NB4 (cell line): ENCODE measurements around the gene ULK1.

Experiments used
- MYC ChIP-seq: IDR thresholded peaks from 2 replicates; pipeline ENCODE4 v1.6.1; 2011; ENCODE audit warnings: low read depth, low read length
- POLR2A ChIP-seq: IDR thresholded peaks from 2 replicates; pipeline ENCODE4 v1.6.1; 2011; ENCODE audit warnings: mild to moderate bottlenecking; ENCODE audit not compliant: insufficient read length; ENCODE audit errors: extremely low read depth
- TF ChIP-seq, protein P1 (sequence below): IDR thresholded peaks from one replicate; pipeline ENCODE4 v1.5.1; 2012; ENCODE audit warnings: low read depth, low read length

DNA sequence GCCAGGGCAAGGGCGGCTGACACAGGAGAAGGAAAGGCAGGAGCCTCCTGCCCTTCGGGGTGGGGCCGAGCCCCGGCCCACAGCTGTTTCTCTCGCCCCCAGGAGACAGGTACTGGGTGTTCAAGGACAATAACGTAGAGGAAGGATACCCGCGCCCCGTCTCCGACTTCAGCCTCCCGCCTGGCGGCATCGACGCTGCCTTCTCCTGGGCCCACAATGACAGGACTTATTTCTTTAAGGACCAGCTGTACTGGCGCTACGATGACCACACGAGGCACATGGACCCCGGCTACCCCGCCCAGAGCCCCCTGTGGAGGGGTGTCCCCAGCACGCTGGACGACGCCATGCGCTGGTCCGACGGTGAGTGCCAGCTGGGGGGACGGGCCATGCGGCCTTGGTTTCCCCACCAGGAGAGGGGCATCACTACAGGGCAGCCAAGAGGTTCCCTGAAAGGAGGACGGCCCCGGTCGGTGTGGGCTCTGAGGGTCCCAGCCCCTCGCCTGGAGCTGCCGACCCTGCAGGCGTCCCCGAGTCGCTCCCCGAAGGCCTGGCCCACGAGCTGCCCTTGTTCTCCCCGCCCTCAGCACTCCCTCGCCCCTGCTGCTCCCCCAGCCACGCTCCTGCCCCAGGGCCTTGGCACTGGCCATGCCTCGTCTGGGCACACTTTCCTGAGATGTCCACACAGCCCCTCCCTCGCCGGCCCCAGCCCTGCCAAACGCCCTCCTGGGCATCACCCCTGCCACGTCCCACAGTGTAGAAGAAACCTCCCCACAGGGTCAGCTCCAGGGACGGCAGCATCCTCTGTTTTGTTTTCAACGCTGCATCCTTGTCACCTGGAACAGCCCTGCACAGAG, 44.5 kb upstream of the ULK1 start:
- no peak for TF ChIP-seq POLR2A
- TF ChIP-seq, protein P1, sequence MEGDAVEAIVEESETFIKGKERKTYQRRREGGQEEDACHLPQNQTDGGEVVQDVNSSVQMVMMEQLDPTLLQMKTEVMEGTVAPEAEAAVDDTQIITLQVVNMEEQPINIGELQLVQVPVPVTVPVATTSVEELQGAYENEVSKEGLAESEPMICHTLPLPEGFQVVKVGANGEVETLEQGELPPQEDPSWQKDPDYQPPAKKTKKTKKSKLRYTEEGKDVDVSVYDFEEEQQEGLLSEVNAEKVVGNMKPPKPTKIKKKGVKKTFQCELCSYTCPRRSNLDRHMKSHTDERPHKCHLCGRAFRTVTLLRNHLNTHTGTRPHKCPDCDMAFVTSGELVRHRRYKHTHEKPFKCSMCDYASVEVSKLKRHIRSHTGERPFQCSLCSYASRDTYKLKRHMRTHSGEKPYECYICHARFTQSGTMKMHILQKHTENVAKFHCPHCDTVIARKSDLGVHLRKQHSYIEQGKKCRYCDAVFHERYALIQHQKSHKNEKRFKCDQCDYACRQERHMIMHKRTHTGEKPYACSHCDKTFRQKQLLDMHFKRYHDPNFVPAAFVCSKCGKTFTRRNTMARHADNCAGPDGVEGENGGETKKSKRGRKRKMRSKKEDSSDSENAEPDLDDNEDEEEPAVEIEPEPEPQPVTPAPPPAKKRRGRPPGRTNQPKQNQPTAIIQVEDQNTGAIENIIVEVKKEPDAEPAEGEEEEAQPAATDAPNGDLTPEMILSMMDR: no peak
- no peak for TF ChIP-seq MYC
